ACHN (cell line): Measurements from ENCODE around the gene KLHL15.
"Not testable (repeated sequence)": the region's sequence is repeated elsewhere in the genome, so short reads cannot be mapped to it uniquely, and the experiment has no call there.

Experiments used
- DNase-seq: peaks from one replicate; pipeline ENCODE4 v3.0.0-alpha.2; 2015
- in situ Hi-C: cut with HindIII; loops from 2 replicates; pipeline ENCODE4 v1.10.0; 2017; ENCODE audit warnings: low sequenced_read_pairs, low pct_ligation_motif_present, low pct_unique_long_range_greater_than_20kb

The KLHL15 gene

GRCh38 chrX:23965630-23966029 lies 61.4 kb downstream of the KLHL15 start:
- in situ Hi-C loops, DNase-seq: not testable (repeated sequence)

DNA sequence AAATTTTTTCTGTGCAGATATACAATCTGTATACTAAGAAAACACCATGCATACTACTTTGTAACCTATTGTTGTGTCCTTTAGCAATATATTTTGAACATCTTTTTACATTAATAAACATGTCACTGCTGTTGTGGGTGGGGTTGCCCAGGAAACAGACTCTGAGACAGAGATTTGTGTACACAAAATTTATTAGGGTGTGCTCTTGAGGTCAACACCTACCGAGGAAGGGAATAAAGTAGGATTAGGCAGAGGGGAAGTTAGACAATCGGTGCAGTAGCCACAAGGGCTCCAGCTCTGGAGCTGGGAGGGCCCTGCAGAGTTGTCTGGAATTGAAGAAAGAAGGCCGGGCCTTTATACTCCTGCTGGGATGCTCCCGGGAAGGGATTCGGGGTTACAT lies 62.8 kb downstream of the KLHL15 start:
- DNase-seq: no peak

GRCh38 chrX:23959781-23960180 lies 67.2 kb downstream of the KLHL15 start:
- no peak for DNase-seq
- in situ Hi-C loops: no loop called here

More for the DNA sequence above, 62.8 kb downstream of the KLHL15 start:
- in situ Hi-C loops: no loop called here

DNA sequence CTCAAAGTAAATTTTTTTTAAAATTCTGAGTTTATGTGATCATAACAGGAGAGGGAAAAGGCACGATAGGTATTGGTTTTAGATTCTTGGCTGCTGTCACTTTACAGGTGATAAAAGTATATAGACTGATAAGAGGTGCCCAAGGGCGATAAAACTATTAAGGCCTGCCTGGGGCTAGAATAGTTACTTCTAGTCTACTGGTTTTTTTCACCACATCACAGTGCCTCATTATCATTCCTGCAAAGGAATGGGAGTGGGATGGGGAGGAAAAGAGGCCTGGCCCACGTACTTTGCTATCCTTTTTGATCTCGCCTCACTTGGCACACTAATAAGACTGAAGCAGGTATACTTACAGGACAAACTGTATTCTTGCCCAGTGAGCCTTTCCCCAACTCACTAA lies 72.6 kb downstream of the KLHL15 start:
- no peak for DNase-seq
- in situ Hi-C loops: no loop called here

DNA sequence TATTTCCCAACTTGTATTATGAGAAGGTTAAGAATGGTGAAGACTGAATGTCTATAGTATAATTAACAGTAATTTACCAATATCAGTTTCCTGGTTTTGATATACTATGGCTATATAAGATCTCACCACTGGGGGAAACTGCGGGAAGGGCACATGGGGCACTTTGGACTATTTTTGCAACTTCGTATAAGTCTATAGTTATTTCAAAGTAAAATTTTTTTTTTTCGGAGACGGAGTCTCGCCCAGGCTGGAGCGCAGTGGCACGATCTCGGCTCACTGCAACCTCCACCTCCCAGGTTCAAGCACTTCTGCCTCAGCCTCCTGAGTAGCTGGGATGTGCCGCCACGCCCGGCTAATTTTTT lies 73.1 kb downstream of the KLHL15 start:
- DNase-seq: no peak
- in situ Hi-C loops: no loop called here

DNA sequence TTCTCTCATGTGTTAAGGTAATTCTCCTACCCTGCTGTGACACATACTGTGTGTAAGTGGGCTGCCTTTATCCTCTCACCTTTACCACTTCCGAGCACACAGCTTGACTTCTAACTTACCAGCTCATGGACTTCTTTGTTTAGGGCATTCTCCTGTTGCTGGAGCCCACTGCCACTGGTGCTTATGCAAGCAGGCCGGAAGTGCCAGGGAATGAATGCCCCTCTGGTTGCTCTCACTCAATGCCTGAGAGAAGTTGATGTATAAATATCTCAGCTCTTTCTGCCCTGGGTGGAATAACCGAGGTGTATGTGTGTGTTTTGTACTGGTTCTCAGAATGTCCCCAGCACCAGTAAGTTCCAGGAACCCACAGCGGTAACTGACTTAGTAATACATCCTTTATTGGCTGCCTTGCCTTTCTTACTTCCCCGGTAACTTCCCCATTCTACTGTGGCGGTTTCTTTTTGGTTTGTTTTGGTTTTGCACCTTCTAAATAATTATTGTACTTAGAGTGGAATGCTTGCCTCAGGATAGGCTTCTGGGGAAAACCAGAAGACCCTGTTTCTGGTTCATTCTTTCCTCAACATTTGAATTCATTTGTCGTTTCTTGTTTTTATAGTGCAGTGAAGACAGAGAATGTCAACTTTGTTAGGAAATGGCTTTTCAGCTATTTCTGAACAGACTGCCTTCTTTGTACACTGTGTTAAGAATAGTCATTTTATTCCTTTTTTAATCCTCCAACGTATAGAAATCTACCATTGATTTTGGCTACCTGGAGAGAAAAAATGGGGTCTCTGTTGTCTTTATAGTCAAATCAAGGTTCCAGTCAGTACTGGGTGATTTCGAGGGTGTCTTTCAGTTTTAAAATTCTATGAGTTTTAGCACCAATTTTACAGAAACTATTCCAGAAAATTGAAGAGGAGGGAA lies 73.7 kb downstream of the KLHL15 start:
- no peak for DNase-seq
- in situ Hi-C loops: no loop called here

GRCh38 chrX:23952391-23952790 lies 74.6 kb downstream of the KLHL15 start:
- in situ Hi-C loops: no loop called here
- DNase-seq: no peak

DNA sequence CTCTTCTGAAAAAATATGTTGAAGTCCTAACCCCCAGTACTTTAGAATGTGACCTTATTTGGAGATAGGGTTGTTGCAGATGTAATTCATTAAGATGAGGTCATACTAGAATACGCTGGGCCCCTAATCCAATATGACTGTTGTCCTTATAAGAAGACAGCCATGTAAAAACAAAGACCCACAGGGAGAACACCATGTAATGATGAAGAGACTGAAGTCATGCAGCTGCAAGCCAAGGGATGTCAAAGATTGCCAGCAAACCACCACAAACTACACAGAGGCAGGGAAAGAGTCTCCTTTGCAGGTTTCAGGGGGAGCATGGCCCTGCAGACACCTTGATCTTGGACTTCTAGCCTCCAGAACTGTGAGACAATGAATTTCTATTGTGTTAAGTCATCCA lies 81.8 kb downstream of the KLHL15 start:
- no peak for DNase-seq
- in situ Hi-C loops: no loop called here

GRCh38 chrX:23944234-23944633 lies 82.8 kb downstream of the KLHL15 start:
- no peak for DNase-seq
- in situ Hi-C loops: no loop called here

DNA sequence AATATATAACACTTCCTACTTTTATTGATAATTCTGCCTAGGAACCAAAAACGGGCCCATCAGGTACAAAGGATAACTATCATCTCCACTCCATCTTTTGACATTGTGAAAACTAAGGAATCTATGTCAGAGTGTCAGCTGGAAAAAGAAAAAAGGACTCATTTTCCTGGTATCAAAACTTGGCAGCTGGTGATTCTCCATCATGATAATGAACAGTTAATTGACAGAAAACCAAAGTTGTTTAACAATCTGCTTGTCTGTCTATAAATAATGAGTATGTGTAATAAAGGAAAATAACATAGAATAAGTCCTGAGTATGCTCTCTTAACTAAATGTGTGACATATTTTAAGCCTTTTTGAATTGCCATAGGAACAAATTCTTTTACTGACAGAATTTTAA lies 87.8 kb downstream of the KLHL15 start:
- DNase-seq: no peak
- in situ Hi-C loops: no loop called here

DNA sequence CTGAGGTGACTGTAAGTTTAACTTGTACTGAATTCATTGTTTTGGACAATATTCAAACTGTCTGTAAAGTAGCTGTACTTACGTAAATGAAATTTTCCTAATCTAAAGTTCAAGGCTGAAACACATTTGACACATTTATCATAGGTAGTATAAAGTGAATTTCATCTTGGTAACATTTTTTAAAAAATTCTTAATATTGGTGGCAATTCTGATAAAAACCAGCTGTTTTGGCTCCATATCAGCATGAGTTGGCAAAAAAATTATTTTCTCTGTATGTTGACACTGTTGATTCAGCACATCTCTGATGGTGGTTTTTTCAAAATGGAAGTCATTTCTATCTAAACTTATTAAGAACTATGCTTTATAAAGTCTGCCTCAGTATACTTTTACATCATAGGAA lies 88.3 kb downstream of the KLHL15 start:
- DNase-seq: no peak
- in situ Hi-C loops: no loop called here

GRCh38 chrX:23937100-23937499 lies 89.9 kb downstream of the KLHL15 start:
- no peak for DNase-seq
- in situ Hi-C loops: no loop called here

DNA sequence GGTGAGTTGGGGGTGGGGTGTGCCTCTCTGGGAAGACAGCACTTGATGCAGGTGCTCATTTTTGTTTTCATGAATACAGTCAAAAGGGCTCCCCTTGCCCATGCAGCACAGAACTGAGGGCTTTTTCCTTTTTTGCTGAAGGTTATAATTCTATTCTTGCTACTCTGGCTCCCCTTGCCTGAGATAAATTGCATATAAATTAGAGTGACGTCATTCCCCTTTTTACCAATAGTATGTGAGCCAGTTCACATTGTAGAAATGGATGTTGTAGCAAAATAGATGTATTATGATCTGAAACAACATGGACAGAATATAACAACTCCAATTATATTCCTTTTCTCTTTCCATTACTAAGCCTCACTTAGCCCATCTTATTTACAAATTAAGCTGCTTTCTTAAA lies 90.8 kb downstream of the KLHL15 start:
- in situ Hi-C loops: no loop called here
- DNase-seq: no peak

GRCh38 chrX:23935106-23935505 lies 91.9 kb downstream of the KLHL15 start:
- no peak for DNase-seq
- in situ Hi-C loops: no loop called here
